Activated CD8-positive, alpha-beta memory T cell treated with anti-CD3 and anti-CD28 coated beads for 4 hours (primary cell): ENCODE results near the gene TMC3.
"Not testable (repeated sequence)": the region's sequence is repeated elsewhere in the genome, so short reads cannot be mapped to it uniquely, and the experiment has no call there.

Experiments
- DNase-seq, 2 donors: peaks; one replicate each; pipeline ENCODE4 v3.0.0-alpha.2; 2020; ENCODE audit warnings: low read depth in 2 of 2

The TMC3 gene

GRCh38 chr15:81346611-81347010 lies 27.4 kb downstream of the TMC3 start:
- no peak for DNase-seq

GRCh38 chr15:81343371-81343770 lies 30.6 kb downstream of the TMC3 start:
- DNase-seq: no peak

GRCh38 chr15:81341351-81341750 lies 32.7 kb downstream of the TMC3 start:
- no peak for DNase-seq

GRCh38 chr15:81339851-81340250 lies 34.2 kb downstream of the TMC3 start:
- DNase-seq: no peak

- no peak for DNase-seq
Measured at GRCh38 chr15:81339321-81339720, 34.7 kb downstream of the TMC3 start.

- no peak for DNase-seq
Measured at GRCh38 chr15:81338170-81339007, 35.6 kb downstream of the TMC3 start.

GRCh38 chr15:81337713-81338157 lies 36.3 kb downstream of the TMC3 start:
- DNase-seq: no peak

GRCh38 chr15:81337241-81337640 lies 36.8 kb downstream of the TMC3 start:
- DNase-seq: no peak

GRCh38 chr15:81336568-81336967 lies 37.4 kb downstream of the TMC3 start:
- DNase-seq: no peak

- no peak for DNase-seq
Measured at GRCh38 chr15:81335631-81336030, 38.4 kb downstream of the TMC3 start.

- DNase-seq: no peak
Measured at GRCh38 chr15:81334768-81335435, 39.1 kb downstream of the TMC3 start.

- DNase-seq: no peak
Measured at GRCh38 chr15:81333363-81333762, 40.6 kb downstream of the TMC3 start.

GRCh38 chr15:81332326-81332725 lies 41.7 kb downstream of the TMC3 start:
- DNase-seq: no peak

- no peak for DNase-seq
Measured at GRCh38 chr15:81331600-81331999, 42.4 kb downstream of the TMC3 start.

- DNase-seq: not testable (repeated sequence)
Measured at GRCh38 chr15:81331141-81331540, 42.9 kb downstream of the TMC3 start.

- DNase-seq: no peak
Measured at GRCh38 chr15:81330366-81331090, 43.5 kb downstream of the TMC3 start.

- no peak for DNase-seq
Measured at GRCh38 chr15:81329446-81329845, 44.6 kb downstream of the TMC3 start.

- no peak for DNase-seq
Measured at GRCh38 chr15:81327516-81327915, 46.5 kb downstream of the TMC3 start.

GRCh38 chr15:81326466-81327212 lies 47.4 kb downstream of the TMC3 start:
- no peak for DNase-seq

GRCh38 chr15:81323944-81324881 lies 49.8 kb downstream of the TMC3 start, which contains the start of gene STARD5:
Gene STARD5 (minus strand): TSS chr15:81324141. CDS start chr15:81324099, 42 bp downstream.
- DNase-seq: peak; percentile 90 to 91

GRCh38 chr15:81323559-81323943 lies 50.5 kb downstream of the TMC3 start:
- DNase-seq: no peak
